K562 (cell line): Measurements from ENCODE around the gene IRGQ.

ENCODE experiments used
- BCLAF1 ChIP-seq, 2 experiments: fragments of 450-650 bp in 1 of 2; IDR thresholded peaks; 2 replicates each; pipeline ENCODE4 v1.6.1; 2011 to 2017; ENCODE audit warnings: low read depth in 2 of 2, antibody characterized with exemption in 1 of 2, borderline replicate concordance in 1 of 2, low read length in 1 of 2, mild to moderate bottlenecking in 1 of 2, mixed read lengths in 1 of 2; ENCODE audit not compliant: control insufficient read depth in 1 of 2
- CEBPB ChIP-seq: fragments of 450-650 bp; IDR thresholded peaks from 2 replicates; pipeline ENCODE4 v1.6.1; 2016; ENCODE audit warnings: missing genetic modification characterization, missing compliant biosample characterization
- CHD4 ChIP-seq: fragments of 200-600 bp; sonication (generic); IDR thresholded peaks from 3 replicates; pipeline ENCODE4 v1.6.1; 2012; ENCODE audit warnings: low read depth, mild to moderate bottlenecking, mixed read lengths, low read length, inconsistent platforms; ENCODE audit not compliant: insufficient read depth, insufficient replicate concordance, poor library complexity, severe bottlenecking
- FOXA1 ChIP-seq: fragments of 450-650 bp; IDR thresholded peaks from 2 replicates; pipeline ENCODE4 v1.6.1; 2016; ENCODE audit warnings: mild to moderate bottlenecking, borderline replicate concordance
- NCOA6 ChIP-seq: fragments of 450-650 bp; IDR thresholded peaks from 2 replicates; pipeline ENCODE4 v1.6.1; 2017; ENCODE audit warnings: mild to moderate bottlenecking
- ZNF174 ChIP-seq: fragments of 250-450 bp; sonication (Bioruptor Pico); IDR thresholded peaks from 2 replicates; pipeline ENCODE4 v1.4.0; 2020; ENCODE audit warnings: mild to moderate bottlenecking
- ZNF561 ChIP-seq: fragments of 450-650 bp; formaldehyde crosslinking; conservative IDR thresholded peaks from 2 replicates; pipeline ENCODE4 v1.4.0; 2020; ENCODE audit warnings: mild to moderate bottlenecking, moderate library complexity

GRCh38 chr19:43545276-43545675 is 50.7 kb downstream of the IRGQ start:
- no peak for TF ChIP-seq NCOA6
- no peak for TF ChIP-seq FOXA1
- TF ChIP-seq CHD4, result no peak
- TF ChIP-seq ZNF561 (CRISPR knock-in tag), result no peak
- no peak for TF ChIP-seq BCLAF1 (IDR thresholded peaks at IDR 0.05; ENCODE audit: borderline replicate concordance in 1 of 2, control insufficient read depth in 1 of 2, low read depth in 2 of 2, low read length in 1 of 2)
- no peak for TF ChIP-seq CEBPB (tag)
- no peak for TF ChIP-seq ZNF174
